SW 1271 (cell line): Measurements from ENCODE around the gene PLEKHG2.
"Not testable (repeated sequence)": the region's sequence is repeated elsewhere in the genome, so short reads cannot be mapped to it uniquely, and the experiment has no call there.

Experiments used
- DNase-seq, 2 experiments: peaks; one replicate each; lab custom pipeline; 2025; lab: John Stamatoyannopoulos, UW

PLEKHG2 gene

GRCh38 chr19:39445196-39446111 lies 33.0 kb downstream of the PLEKHG2 start, which contains the start of gene SUPT5H:
Gene SUPT5H (plus strand): TSS chr19:39445582. CDS start chr19:39445891, 309 bp downstream.
- DNase-seq = peak; percentile 80 to 90

- DNase-seq = no peak
Measured at GRCh38 chr19:39446365-39447084, 34.1 kb downstream of the PLEKHG2 start.

DNA sequence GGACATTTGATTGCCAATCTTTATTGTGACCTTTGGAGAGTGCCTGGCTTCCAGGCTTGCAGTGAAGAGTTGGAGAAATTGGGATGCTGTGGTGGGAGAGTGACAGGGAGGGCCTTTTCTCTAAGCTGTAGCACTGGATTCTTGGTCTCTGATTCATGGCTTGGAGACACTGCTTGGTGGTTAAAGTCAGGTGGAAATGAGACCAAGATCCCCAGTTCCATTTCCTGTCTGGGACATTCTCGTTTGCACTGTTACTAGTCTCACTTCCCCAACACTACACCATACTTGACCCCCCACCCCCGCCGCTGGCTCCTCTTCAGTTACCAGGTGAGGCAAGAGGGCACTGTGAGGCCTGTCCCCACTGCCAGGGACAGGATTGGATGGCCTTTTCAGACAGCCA lies 35.8 kb downstream of the PLEKHG2 start:
- DNase-seq = peak in 1 of 2 experiments; percentile 41

DNA sequence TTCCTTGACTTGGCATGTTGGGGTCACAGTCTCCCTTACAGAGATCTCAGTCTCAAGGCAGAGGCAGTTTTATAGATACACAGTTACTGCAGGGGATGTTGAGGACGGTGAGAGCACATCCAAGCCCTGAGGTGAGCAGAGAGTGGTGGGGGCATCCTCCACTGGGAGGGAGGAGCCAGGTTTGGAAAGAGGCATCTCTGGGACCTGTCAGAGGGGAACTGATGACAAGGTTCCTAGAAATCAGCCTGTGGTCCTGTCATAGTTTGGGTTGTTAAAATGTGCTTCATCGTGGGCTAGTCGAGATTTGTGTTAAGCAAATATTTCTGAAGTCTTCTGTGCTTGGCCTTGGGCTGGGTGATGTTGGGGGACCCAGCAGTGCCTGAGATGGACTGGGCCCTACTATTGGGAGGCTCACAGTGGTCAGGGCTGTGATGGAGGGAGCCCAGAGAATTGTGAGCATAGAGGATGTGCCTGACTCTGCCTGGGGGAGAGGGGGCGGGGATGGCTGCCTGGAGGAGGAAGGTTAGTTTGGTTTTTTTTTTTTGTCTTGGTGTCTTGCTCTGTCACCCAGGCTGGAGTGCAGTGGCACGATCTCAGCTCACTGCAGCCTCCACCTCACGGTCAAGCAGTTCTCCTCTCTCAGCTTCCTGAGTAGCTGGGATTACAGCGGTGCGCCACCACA lies 36.8 kb downstream of the PLEKHG2 start:
- DNase-seq = no peak

- not testable (repeated sequence) for DNase-seq
Measured at GRCh38 chr19:39451257-39451656, 38.8 kb downstream of the PLEKHG2 start.

DNA sequence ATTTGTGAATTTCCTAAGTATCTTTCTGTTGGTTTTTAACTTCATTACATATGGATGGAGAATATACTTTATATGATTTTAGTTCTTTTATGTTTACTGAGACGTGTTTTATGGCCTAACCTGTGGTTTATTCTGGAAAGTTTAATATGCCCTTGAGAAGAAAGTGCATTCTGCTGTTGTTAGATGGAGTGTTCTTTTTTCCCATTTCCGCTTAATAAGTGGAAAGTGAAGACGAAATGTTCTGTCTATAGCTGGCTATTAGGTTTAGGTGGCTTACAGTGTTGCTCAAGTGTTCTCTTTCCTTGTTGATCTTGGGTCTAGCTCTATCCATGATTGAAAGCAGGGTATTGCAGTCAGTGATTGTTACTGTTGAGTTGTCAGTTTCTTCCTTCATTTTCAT lies 50.9 kb downstream of the PLEKHG2 start:
- DNase-seq = no peak

DNA sequence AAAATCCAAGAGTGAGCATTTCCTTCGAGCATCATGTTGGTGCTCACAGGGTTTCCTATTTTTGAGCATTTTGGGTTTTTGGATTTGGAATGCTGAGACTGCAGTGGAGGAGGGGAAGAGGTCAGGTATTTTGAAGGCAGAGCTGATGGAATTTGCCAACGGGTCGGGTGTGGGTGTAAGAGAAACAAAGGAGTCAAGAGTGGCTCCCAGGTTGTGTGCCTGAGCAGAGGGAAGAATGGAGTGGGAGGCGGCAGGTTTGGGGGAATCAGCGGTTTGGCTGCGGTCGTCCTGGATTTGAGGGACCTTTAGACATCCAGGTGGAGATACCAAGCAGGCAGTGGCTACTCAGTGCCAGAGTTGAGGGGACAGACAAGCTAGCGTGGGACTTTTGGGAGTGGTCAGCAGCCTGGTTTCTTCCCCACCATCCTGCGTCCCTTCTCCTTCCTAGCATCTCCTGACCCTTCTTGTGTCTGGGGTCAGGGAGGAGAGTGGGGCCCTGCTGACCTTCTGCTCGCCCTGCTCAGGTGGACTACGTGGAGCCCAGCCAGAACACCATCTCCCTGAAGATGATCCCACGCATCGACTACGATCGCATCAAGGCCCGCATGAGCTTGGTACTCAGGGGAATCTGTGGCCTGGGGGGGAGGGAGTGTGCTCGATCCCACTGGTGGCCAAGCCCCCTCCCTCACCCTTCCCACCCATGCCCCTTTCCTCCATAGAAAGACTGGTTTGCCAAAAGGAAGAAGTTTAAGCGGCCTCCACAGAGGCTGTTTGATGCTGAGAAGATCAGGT lies 53.7 kb downstream of the PLEKHG2 start:
- DNase-seq = no peak

GRCh38 chr19:39467941-39468340 lies 55.5 kb downstream of the PLEKHG2 start:
- no peak for DNase-seq

GRCh38 chr19:39469036-39469435 lies 56.6 kb downstream of the PLEKHG2 start:
- no peak for DNase-seq

GRCh38 chr19:39469567-39469966 lies 57.1 kb downstream of the PLEKHG2 start:
- DNase-seq = no peak

GRCh38 chr19:39470724-39471339 lies 58.4 kb downstream of the PLEKHG2 start:
- no peak for DNase-seq

- DNase-seq = no peak
Measured at GRCh38 chr19:39471756-39472536, 59.5 kb downstream of the PLEKHG2 start.

GRCh38 chr19:39472746-39473442 lies 60.4 kb downstream of the PLEKHG2 start:
- DNase-seq = no peak

GRCh38 chr19:39473443-39473960 lies 61.0 kb downstream of the PLEKHG2 start:
- no peak for DNase-seq

- DNase-seq = no peak
Measured at GRCh38 chr19:39474139-39474620, 61.7 kb downstream of the PLEKHG2 start.

GRCh38 chr19:39475748-39476147 lies 63.3 kb downstream of the PLEKHG2 start:
- DNase-seq = no peak
